COLO829 (cell line): Measurements from ENCODE around the gene HOXA9.

Source experiments
- DNase-seq: peaks from one replicate; pipeline ENCODE4 v3.0.0; 2012; ENCODE audit warnings: low spot score

The HOXA9 gene

DNA sequence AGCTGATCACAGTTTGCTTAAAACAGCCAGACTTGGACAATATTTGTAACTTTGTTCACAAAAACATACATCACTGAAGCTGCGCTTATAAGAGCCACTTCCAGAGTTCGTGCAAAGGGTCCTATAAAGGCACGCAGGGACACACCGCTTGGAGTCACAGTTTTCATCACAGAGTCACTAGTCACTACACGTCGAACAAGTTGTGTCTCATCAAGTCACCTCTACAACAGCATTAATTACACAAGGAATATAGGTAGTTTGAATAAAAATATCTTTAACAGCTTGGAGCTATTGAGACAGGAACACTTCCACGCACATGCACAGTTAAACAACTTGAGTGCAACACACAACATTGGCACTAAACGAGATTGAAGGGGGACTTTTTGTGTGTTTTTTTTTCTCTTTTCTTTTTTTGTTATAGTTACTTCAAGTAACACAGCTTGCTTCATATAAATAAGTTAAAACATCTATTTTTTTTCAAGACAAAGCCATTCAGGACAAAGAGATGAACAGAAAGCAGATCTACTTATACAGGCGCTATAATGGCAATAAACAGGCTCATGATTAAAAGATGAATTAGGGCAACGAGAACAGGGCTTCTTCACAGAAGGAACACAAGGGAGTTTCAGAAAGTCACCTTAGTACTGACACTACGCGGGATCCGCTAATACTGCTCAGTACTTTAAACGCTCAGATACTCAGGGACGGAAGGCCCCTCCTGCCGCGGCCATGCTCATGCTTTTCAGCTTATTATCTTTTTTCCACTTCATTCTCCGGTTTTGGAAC is 24.0 kb downstream of the HOXA9 start:
- DNase-seq, result no peak

DNA sequence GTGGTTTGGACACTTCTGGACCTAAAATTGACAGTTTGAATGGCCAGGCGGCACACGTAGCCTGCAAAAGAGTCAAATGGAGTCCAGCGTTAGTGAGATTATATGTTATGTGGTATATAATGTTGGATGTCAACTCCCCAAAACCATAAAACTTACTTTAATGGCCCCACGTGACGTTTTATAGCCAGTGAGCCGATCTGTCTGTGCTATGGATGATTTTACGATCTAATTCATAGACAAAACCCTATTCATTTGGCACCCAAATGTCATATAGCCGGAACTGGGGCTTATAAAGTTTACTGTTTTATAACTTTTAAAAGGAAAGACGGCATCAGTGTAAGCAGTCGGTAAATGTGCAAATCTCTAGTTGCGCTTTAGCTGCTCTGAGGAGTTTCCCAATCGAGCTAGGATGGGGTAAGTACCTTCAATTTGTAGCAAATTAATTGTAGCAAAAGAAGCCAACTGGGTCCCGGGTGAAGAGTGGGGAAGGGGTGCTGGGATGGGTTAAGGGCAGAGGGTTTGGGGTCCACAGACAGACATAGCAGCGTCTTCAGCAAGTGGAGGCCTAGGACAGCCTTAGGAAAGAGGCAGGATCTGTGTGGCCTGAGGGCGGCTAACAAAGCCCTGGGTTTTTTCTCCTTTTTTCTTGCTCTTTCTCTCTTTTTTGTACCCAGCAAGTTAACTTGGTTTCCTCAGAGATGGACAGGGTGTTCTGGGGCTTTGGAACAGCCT is 25.0 kb downstream of the HOXA9 start:
- no peak for DNase-seq

DNA sequence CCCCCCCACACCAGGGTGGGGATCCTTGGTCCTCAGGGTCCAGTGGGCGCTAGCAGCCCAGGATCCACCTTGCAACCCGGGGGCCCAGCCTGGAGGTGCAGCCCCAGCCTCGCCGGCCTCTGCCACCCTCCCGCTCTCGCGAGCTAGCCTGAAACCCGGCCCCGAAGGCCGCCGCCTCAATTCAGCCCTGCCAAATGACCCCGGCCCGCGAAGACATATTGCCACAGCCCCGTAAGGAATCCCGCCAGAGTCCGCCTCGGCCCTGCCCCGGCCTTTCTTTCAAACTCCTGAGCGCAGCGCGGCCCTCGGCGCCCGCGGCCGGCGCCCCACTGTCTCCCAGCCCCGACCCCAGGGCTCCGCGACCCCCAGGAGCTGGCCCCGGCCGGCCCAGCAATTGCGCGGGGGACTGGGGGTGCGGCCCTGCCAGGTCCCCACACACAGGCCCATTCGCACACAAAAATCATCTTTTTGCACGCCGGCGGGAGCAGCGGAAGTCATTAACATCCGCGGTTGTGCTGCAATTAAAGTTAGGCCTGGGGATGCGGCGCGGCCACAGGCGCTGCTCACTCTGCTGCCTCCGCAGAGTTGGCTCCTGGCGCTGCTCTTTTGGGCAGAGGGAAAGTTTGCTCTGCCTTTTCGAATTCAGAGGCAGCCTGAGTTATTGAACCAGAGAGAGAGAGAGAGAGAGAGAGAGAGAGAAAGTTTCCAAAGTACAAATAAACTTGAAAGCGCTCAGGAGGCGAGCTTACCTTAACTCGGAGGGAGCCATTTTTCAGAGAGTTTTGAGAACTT is 25.8 kb downstream of the HOXA9 start:
- no peak for DNase-seq

DNA sequence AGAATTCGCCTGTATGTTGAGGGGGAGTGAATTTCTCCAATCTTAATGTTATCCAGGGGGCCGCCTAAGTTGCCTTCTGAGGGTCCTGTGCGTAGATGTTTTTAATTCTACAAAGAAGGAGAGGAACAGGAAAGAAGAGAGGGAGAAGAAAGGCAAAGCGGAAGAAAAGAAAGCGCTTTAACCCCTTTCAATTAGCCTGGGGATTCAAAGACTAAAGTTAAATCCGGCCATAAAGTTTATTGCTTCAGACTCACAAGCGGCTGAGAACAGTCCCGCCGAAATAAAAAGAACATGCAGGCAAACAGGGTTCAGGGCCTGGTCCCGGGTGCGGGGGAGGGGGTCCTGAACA is 26.4 kb downstream of the HOXA9 start:
- DNase-seq, result no peak

DNA sequence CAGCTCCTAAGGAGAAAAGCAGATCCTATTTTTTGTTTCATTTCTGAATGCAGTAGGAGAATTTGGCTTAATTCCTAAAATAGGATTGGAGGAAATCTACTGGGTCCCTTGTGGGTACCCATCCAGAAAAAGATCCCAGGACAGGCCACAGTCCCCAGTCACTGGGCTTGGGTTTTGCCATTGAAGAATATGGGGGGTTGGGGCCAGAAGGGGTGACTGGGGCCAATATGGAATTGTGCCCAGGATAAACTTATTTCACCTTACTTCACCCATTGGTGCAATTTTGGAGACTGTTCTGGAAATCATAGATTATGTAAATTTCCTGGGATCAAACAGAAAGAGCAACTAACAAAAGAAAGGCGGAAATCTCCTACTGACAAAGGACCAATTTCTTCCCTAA is 26.9 kb downstream of the HOXA9 start:
- no peak for DNase-seq

DNA sequence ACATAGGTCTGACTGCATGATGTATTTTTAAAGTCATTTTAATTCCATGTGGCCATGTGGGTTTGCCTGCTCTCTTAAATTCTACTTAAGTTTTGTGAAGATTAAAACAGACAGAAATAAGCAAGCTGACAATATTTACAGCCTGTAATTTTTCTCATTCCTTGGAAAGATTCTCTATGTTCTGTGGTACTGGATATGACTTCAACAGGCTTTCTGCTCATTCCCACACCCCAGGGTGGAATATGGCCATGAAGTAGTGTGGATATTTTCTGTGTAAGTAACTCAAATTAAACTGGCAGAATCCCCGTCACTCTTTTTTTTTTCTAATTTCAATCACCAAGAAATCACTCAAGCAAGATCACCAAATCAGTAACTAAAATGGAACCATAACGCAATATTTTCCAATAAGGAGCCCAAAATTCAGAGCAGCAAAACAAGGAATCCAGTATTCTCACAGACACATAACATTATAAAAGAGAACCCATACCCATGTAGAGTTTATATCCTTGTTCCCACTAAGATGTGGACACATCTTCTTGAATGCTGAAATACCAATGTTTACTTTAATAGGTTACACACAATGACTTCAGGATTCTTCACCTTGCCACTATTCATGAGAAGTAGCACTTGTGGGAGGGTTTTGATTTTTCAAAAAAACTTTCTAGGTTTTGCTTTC is 27.6 kb downstream of the HOXA9 start:
- no peak for DNase-seq

DNA sequence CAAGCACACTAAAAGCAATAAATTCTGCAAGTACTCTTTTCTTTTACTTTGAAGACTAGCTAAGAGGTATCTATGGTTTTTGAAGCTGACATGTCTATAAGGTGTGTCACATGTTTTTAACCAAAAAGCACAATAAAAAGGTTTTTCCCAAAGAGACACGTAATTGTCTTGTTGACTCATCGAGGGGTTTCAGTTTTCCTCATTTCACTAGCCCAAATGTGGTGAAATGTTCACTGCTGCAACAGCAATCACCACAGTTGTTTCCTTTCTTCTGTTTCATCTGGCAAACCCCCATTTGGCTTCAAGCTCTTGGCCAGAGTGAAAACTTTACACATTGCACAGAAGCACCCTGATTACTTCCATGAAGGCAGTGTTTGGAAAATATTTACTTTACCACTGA is 30.9 kb downstream of the HOXA9 start:
- no peak for DNase-seq

DNA sequence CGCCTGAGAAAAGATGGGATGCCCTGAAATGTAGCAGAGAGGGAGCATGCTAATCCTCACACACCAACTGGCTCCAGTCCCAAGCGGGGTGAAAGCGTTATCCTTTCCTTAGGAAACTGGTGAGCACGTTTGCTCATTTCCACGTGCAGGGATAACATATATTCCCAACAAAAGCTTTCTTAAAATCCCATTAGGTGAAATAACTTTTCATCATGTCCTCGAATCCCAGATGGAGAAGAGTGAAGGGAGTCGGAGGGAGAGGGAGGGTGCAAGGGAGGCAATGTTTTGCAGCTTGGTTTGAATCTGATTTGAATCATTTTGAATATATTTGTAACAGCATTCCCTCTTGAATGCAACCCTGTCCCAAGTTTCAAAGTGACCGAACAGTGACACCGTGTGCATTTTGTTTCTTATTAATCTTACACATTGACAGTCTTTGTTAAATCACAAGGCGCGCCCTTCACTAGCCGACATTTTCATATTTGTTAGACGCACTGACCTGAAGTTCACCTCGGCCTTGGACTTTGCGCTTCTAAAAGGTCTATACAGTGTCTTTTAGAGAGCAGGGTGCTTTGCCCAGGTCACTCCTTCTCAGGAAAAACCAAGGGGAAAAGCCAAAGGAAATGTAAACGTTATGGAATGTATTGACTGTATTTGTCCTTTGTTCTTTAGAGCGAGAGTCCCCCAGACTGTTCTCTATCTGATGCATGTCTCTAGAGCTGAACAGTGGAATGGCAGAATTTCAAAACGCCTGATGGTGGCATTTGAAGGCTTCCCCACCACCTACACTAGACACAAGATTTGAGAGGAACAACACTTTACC is 31.7 kb downstream of the HOXA9 start:
- DNase-seq, result no peak

DNA sequence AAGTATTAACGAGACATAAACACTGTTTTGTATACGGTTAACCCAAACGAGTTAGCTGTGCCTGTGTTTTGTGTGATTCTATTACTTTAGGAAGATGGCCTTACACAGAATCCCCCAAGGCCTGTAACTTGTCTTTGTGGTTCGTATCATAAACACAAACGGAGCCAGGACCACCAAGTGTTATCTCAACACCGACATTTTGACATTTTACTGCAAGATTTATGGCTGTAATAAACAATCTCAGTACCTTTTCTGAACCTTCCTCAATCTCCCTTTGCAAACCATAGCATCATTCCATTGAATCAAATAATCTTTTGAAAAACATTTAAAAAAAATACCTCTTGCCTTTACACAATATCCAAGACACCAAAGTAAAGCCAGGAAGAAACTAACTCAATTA is 32.4 kb downstream of the HOXA9 start:
- DNase-seq, result no peak

DNA sequence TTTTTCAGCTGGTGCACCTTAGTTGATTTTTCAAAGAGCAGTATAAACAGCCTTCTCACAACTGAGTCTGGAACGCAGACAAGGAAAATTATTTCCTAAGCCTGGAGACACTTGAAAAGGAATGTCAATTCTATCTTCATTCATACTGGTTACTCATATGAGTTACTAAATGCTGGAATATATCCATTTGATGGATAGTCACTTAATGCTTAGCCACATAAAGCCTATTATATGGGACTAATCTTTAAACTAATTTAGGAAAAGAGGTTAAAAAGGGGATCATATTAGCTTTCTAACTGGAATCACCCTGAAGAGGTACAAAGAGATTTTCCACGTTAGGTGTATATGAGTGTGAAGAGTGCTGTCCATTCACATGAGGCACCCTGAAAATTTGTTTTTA is 33.1 kb downstream of the HOXA9 start:
- no peak for DNase-seq

DNA sequence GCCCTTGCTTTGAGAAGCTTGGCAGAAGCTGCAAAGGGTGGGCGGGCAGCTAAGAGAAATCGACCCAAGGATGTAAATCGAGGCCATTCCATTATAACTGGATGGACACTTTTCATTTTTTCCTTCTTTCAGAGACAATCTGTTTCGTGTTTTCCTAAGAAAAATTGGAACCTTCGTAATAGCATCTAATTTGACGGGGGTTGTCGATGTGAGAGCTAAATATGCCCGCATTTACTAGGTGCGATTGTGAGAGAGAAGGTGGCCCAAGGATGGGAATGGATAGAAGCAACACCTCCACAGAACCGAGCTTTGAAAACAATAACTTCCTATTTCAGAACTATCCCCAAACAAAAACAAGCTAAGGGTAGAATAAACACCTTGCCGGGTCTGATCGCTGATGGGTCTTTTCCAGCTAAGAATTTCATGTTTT is 33.9 kb downstream of the HOXA9 start:
- DNase-seq, result no peak

DNA sequence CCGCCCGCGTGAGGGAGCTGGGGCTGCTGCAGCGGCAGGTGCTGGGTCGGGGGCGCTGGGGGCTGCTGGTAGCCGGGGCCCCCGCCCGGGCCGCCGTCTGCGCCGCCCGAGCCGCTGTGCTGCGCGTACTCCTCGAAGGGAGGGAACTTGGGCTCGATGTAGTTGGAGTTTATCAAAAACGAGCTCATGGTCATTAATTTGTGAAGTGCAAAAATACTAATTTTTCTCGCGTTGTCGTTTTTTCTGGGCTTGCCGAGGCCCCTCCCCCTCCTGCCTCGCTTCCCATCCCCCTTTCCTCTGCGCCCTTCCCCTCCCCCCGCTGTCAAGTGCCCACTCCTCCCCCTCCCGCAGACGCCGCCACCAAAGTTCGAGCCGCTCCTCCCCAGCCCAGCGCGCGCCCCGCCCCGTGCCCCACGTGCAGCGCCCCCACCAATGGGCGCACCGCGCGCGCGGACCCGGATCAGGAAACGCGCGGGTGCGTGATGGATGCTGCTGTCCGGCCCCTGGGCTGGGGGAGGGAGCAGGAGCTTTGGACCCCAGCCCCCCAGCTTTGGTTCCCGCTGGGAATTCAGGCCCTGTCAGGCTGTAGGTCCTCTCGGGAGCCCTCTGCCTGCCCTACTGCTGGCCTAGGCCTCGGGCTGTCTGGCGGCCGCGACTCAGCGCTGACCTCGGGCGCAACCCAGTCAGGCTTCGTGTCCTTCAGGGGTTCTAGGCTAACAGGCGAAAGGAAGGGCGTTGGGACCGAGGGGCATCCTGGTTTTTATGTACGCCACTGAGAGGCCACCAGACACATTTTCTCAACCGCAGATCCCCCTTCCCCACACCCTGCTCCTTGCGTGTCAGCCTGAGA is 34.6 kb downstream of the HOXA9 start, which contains the start of gene HOXA4:
TSS of gene HOXA4 (minus strand) at position 218 of the 850 bp plus-strand sequence. CDS start at position 194, 24 bp downstream.
- peak; percentile 84 for DNase-seq

DNA sequence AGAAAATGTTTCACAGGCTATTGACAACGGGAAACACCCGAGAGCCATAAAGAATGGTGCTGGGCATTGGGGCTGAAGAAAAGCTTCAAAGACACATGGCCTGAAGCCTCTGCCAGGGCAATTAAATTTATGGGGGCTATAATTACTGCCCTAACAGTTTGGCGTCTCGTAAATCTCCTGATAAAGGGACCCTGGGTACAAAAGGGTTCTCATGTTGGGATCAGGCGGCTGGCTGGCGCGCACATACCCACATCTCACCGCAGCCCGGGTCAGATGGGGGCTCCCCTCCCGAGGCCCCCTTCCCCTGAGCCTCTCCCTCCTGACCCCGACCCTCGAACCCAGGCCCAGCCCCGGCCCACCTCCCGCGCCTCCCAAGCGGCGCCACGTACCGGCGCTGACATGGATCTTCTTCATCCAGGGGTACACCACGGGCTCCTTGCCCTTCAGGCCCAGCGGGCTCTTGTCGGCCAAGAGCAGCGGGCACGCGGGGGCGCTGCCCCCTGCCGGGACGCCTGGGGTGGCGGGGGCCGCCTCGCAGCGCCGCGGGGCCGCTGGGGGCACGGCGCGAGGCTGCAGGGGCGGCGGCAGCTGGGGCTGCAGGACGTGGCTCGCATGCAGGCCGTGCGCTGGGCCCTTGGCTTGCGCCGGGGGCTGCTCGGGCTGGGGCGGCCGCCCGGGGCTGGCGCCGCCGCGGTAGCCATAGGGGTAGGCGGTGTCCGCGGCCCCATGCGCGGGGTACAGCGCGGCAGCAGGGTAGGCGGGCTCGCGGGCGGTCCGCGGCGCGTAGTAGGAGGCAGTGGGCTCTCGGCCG is 35.4 kb downstream of the HOXA9 start:
- DNase-seq, result no peak

DNA sequence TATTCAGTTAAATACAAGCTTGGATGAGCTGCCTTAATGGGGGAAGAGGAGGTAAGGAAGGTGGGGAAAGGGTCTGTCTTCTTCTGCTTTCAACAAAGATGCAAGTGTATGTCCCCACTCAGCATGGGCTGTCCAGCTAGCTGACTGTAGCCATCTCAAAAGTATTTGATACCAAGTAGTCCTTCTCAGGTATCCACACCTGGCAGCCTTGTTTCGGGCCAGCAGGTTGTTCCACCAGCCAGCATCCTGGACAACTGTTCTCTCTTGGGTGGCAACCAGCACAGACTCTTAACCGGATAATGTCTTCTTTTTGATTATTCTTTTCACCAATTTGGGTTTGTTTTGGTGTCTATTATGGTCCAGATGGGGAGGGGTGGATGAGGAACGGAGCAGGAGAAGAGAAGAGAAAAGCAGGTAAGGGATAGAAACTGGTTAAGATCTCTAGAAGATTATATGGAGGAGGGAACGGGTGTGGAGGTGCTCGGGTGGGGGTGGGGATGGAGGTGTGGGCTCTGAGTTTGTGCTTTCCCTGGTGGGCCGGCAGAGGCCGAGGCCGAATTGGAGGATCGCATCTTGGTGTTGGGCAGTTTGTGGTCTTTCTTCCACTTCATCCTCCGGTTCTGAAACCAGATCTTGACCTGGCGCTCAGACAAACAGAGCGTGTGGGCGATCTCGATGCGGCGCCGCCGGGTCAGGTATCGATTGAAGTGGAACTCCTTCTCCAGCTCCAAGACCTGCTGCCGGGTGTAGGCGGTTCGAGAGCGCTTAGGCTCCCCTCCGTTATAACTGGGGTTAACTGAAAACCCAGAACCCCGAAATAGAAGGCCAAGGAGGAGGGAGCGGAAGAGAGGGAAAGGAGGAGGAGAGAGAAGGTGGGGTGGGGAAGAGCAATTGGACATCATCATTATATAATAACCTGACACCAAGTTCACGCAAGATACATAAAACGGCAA is 36.3 kb downstream of the HOXA9 start:
- DNase-seq, result no peak

DNA sequence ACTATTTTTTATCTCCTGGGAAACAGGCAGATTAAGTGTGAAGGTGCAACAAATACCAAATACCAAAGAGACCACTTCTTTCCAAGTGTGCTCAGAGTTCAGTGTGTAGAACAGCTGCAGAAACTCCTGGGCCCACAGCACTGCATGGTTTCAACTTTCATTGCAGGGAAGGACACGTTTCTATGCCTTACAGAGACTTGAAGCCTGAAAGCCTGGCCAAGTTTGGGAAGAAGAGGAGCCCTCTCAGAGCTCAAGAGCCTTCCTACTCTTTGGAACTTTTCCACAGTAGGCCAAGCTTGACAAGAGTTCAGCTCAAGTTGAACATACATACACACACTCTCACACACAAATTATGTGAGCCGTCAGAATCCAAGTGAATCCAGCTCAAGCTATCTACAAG is 37.3 kb downstream of the HOXA9 start:
- no peak for DNase-seq

DNA sequence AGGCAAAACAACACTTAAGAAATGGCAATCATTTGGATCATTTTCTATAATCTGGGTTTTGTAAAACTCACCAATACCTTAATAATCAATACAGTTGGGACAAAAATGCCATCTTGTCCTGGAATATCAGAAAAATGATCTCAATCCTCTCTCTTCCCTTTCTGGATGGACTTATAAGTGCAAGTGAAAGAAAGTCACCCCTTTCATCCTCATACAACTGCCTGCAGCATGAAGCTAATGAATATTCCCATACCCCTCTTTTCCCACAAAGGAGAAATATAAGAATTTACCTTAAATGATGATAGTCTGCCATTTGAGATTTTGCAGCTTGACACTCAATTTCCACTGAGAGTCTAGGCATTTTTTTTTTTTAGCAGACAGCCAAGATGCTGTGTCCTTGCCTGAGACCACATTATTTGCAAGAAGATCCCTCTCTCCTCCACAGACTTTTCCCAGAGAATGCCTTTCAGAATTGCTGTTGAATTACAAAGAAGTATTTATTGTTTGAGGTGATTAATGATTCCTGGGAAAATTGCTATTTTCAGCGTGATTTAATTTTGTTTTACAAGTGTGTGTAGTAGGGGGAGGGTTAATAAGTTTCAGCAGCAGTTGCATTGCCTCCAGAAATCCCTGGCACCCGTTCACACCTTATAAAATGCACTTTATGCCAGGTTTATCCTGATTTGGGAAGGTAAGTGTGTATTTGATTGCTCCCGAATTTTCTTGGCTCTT is 38.6 kb downstream of the HOXA9 start:
- no peak for DNase-seq

DNA sequence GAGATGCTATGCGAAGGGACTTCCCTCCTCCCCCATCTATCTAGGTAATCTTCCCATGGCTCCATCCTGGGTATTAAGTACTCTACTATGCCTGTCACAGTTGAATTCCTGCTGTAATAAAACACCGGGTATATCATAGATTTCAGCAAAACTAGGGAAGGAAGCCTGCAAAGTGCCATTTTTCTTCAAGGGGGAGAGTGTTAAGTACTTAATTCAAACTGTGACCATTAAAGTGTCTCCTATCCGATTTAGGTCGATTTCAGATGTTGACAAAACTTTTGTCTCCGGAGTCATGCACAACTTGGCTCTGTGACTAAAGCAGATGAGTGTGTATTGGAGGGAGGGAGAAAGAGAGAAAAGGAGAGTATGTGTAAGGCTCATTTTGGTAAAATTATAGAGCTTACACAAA is 39.3 kb downstream of the HOXA9 start:
- DNase-seq, result no peak
